HG03064 (cell line): ENCODE measurements around the gene CAVIN2.

ENCODE experiments used
- ATAC-seq: cut with Tn5 transposase; IDR thresholded peaks from one replicate; pipeline ENCODE4 v1.9.1; 2021; ENCODE audit warnings: low read depth; ENCODE audit not compliant: unreplicated experiment

Gene CAVIN2, protein sequence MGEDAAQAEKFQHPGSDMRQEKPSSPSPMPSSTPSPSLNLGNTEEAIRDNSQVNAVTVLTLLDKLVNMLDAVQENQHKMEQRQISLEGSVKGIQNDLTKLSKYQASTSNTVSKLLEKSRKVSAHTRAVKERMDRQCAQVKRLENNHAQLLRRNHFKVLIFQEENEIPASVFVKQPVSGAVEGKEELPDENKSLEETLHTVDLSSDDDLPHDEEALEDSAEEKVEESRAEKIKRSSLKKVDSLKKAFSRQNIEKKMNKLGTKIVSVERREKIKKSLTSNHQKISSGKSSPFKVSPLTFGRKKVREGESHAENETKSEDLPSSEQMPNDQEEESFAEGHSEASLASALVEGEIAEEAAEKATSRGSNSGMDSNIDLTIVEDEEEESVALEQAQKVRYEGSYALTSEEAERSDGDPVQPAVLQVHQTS

GRCh38 chr2:191846515-191847476 lies at the start of gene CAVIN2:
Gene CAVIN2, minus strand, starts transcription at chr2:191847088. Its CDS starts 163 bp downstream, at chr2:191846925.
- no peak for ATAC-seq

- ATAC-seq, result no peak
Observed at GRCh38 chr2:191895743-191896142, 48.9 kb upstream of the CAVIN2 start.

GRCh38 chr2:191895195-191895594 lies 48.3 kb upstream of the CAVIN2 start:
- ATAC-seq, result no peak

DNA sequence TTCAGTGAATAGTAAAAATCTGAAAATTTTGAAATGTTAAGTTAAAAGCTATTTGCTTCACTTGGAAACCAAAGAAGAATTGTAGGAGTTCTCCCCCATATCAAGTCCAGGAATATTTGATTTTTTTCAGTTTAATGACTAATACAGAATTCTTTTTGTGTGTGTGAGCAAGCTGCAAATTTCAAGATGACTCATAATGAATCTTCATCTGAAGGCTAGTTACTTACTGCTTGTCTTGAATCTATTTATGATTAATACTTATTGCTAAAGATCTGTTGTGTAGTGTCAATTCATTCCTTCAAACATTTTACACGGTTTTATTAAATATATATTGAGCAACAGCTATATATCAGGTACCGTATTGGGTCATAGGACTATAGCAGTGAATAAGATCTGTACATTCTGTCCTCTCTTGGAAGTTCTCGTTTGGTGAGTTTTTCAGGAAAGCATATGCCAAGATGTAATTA lies 47.8 kb upstream of the CAVIN2 start:
- ATAC-seq, result no peak

GRCh38 chr2:191892391-191892790 lies 45.5 kb upstream of the CAVIN2 start:
- ATAC-seq, result no peak

- no peak for ATAC-seq
Observed at GRCh38 chr2:191891656-191892055, 44.8 kb upstream of the CAVIN2 start.

GRCh38 chr2:191889931-191890330 lies 43.0 kb upstream of the CAVIN2 start:
- ATAC-seq, result no peak

DNA sequence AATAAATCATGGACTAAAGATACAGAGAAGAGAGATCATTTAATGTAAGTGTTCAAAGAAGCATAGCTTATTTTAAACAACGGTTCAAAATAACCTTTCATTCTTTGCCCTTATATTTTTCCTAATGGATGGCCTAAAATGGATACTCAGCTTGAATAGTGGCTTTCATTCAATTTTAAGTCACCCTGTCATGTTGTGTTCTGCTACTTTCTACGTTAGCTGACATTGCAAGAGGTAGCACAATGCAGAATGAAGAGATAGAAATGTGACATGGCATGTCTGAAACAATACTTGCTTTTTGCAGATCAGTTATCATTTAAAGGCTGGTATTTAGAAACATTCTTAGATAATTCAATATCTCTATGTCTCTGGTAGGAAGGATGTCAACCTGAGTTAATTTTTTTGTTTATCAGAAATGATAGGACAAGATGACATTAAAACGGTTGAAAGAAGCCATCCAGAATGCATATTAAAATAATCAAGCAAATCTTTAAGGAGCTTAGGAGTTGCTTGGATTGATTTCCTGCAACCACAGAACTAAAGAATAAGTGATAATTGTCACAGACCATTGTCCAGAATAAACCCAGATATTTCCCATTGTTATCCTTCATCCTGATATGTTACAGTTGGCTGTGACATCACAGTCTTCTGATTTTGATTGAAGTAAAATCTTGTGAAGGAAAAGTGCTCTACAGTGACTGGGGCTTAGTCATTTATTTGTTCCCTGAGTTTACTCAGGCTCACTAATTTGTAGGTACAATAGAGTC lies 41.7 kb upstream of the CAVIN2 start:
- no peak for ATAC-seq

GRCh38 chr2:191885650-191886049 lies 38.8 kb upstream of the CAVIN2 start:
- no peak for ATAC-seq

GRCh38 chr2:191885098-191885497 lies 38.2 kb upstream of the CAVIN2 start:
- ATAC-seq, result no peak

- ATAC-seq, result no peak
Observed at GRCh38 chr2:191881982-191882816, 35.3 kb upstream of the CAVIN2 start.

GRCh38 chr2:191878548-191879279 lies 31.8 kb upstream of the CAVIN2 start:
- no peak for ATAC-seq

DNA sequence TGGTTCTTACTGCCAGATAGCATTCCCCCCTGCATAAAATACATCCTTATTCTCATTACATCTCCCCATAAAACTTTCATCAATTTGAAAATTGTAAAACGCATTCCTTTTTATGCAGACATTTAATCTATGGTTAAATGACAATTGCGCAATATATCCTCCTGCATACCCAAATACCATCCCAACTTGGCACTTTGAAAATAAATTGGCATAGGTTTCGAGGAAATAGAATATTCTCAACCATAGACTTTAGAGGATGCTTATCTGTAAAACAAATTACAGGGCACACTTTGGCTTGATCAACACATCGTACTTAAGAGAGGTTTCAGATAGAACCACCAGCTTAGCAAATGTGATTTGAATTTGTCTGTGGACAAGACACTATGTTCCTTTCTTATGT lies 31.0 kb upstream of the CAVIN2 start:
- no peak for ATAC-seq

GRCh38 chr2:191875859-191876258 lies 29.0 kb upstream of the CAVIN2 start:
- ATAC-seq, result no peak

DNA sequence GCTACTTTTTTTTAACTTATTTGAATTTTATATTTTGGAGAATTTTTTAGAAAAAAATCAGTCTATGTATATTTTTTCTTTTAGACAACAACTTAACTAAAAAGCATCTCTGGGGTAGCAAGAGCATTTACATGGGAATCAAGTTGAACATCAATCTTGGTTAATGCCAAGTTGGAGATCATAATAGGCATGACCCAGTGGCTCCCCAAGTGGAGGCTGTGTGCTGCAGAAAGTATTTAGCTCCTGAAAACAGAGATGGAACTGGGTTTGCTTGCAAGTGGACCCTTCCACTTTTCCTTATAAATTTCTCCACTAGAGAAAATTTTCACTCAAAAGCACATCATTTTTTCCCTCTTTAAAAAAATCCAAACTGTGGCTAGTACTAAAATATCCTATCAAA lies 23.9 kb upstream of the CAVIN2 start:
- no peak for ATAC-seq

GRCh38 chr2:191869781-191870180 lies 22.9 kb upstream of the CAVIN2 start:
- no peak for ATAC-seq

- no peak for ATAC-seq
Observed at GRCh38 chr2:191869178-191869577, 22.3 kb upstream of the CAVIN2 start.

GRCh38 chr2:191867507-191867847 lies 20.6 kb upstream of the CAVIN2 start:
- no peak for ATAC-seq
